H1 (cell line): ENCODE results near the gene USP30. TPM values are rescaled to one million over a fixed set of nuclear protein-coding genes. Genes with fewer than 3 reads are reported as not detected.

Experiments
- CTCF ChIA-PET: fragments of 300-600 bp; sonication (Branson Sonifier 250); formaldehyde crosslinking; loops from one replicate; lab custom pipeline; 2021; ENCODE audit not compliant: partially characterized antibody; lab: Charles Lee
- POLR2A ChIA-PET: fragments of 300-600 bp; sonication (Branson Sonifier 250); formaldehyde crosslinking; loops from one replicate; lab custom pipeline; 2021; ENCODE audit warnings: inconsistent platforms; ENCODE audit not compliant: partially characterized antibody; lab: Charles Lee
- DNase-seq, 2 experiments: peaks; one replicate each; pipeline versions ENCODE4 v3.0.0 to v3.0.0-alpha.2; 2010 to 2022; ENCODE audit warnings: low spot score in 2 of 2, low read depth in 1 of 2, mixed read lengths in 1 of 2
- FAIRE-seq: peaks from 2 replicates; lab custom pipeline; 2011; peaks lifted over from hg19 to GRCh38; lab: Jason Lieb, UNC
- H2AFZ ChIP-seq: 2 replicates; pipeline ENCODE4 v1.8.1; 2012; ENCODE audit warnings: low read length, inconsistent platforms
- H2AK5ac ChIP-seq: 2 replicates; pipeline ENCODE4 v1.6.1; 2013; ENCODE audit warnings: low read depth, low read length
- H2BK120ac ChIP-seq: replicated peaks from 2 replicates; pipeline ENCODE3; 2013; ENCODE audit warnings: low read depth, low read length, inconsistent platforms
- H2BK12ac ChIP-seq: 2 replicates; pipeline ENCODE4 v1.6.1; 2013; ENCODE audit warnings: low read depth, low read length
- H2BK15ac ChIP-seq: 2 replicates; pipeline ENCODE4 v1.6.1; 2013; ENCODE audit warnings: low read length
- H2BK20ac ChIP-seq: 2 replicates; pipeline ENCODE4 v1.6.1; 2013; ENCODE audit warnings: low read length
- H2BK5ac ChIP-seq: 2 replicates; pipeline ENCODE4 v1.6.1; 2013; ENCODE audit warnings: low read depth, low read length
- H3K14ac ChIP-seq: 2 replicates; pipeline ENCODE4 v1.6.1; 2013; ENCODE audit warnings: inconsistent platforms; ENCODE audit not compliant: insufficient read length
- H3K18ac ChIP-seq: 2 replicates; pipeline ENCODE4 v1.6.1; 2013; ENCODE audit warnings: low read length; ENCODE audit errors: extremely low read depth
- H3K23ac ChIP-seq: 2 replicates; pipeline ENCODE4 v1.6.1; 2013; ENCODE audit warnings: inconsistent platforms; ENCODE audit not compliant: insufficient read length
- H3K23me2 ChIP-seq: 2 replicates; pipeline ENCODE4 v1.6.1; 2013; ENCODE audit warnings: low read depth, low read length
- H3K27ac ChIP-seq: 2 replicates; pipeline ENCODE4 v1.6.1; 2011; ENCODE audit warnings: low read depth, low read length, inconsistent platforms
- H3K27me3 ChIP-seq, 4 experiments: replicated peaks in 1 of 4; 1 replicate in 1 of 4; 2 replicates in 3 of 4; pipeline versions ENCODE4 v1.6.1 to v1.8.1; 2011 to 2013; ENCODE audit warnings: low read length in 3 of 4, mild to moderate bottlenecking in 3 of 4, inconsistent platforms in 2 of 4, mixed read lengths in 2 of 4, moderate library complexity in 1 of 4; ENCODE audit not compliant: control insufficient read depth in 3 of 4, insufficient read depth in 3 of 4; ENCODE audit errors: extremely low read depth in 1 of 4
- H3K36me3 ChIP-seq, 4 experiments: 2 replicates each; pipeline versions ENCODE4 v1.6.1 to v1.8.1; 2011 to 2013; ENCODE audit warnings: mild to moderate bottlenecking in 4 of 4, low read length in 3 of 4, moderate library complexity in 2 of 4, control low read depth in 1 of 4, inconsistent platforms in 1 of 4; ENCODE audit not compliant: insufficient read depth in 4 of 4, control insufficient read depth in 2 of 4
- H3K4ac ChIP-seq: replicated peaks from 2 replicates; pipeline ENCODE3; 2013; ENCODE audit warnings: low read length, low read depth, mixed read lengths, inconsistent platforms; ENCODE audit not compliant: insufficient read length
- H3K4me1 ChIP-seq, 4 experiments: replicated peaks in 1 of 4; 1 replicate in 1 of 4; 2 replicates in 3 of 4; pipeline versions ENCODE4 v1.6.1 to v1.8.1; 2011 to 2013; ENCODE audit warnings: low read length in 3 of 4, inconsistent platforms in 2 of 4, mixed read lengths in 1 of 4; ENCODE audit not compliant: insufficient read depth in 4 of 4, control insufficient read depth in 3 of 4
- H3K4me2 ChIP-seq, 2 experiments: 2 replicates each; pipeline versions ENCODE4 v1.6.1 to v1.8.1; 2011 to 2013; ENCODE audit warnings: low read depth in 2 of 2, low read length in 2 of 2, control low read depth in 1 of 2, inconsistent platforms in 1 of 2, mild to moderate bottlenecking in 1 of 2; ENCODE audit not compliant: insufficient read depth in 1 of 2
- H3K4me3 ChIP-seq, 4 experiments: fragments of 200-600, 300-600 bp in 1 of 4; sonication (generic), shearing (Covaris generic), sonication (Bioruptor Twin) in 1 of 4; 2 replicates each; pipeline versions ENCODE4 v1.5.1 to v1.8.1; 2011 to 2016; ENCODE audit warnings: low read length in 4 of 4, low read depth in 3 of 4, control low read depth in 2 of 4, inconsistent platforms in 2 of 4, mild to moderate bottlenecking in 2 of 4, mixed read lengths in 1 of 4, moderate library complexity in 1 of 4; ENCODE audit not compliant: insufficient read depth in 2 of 4; ENCODE audit errors: extremely low read depth in 1 of 4
- H3K56ac ChIP-seq: replicated peaks from 2 replicates; pipeline ENCODE3; 2013; ENCODE audit warnings: low read depth, mild to moderate bottlenecking, mixed read lengths, low read length, inconsistent platforms; ENCODE audit not compliant: insufficient read length
- H3K79me1 ChIP-seq: 2 replicates; pipeline ENCODE4 v1.6.1; 2013; ENCODE audit warnings: low read depth, low read length, control low read depth
- H3K79me2 ChIP-seq, 2 experiments: 2 replicates each; pipeline versions ENCODE4 v1.6.1 to v1.8.1; 2012 to 2013; ENCODE audit warnings: low read length in 2 of 2, mild to moderate bottlenecking in 2 of 2, inconsistent platforms in 1 of 2; ENCODE audit not compliant: insufficient read depth in 2 of 2, control insufficient read depth in 1 of 2
- H3K9ac ChIP-seq, 4 experiments: replicated peaks in 1 of 4; 1 replicate in 1 of 4; 2 replicates in 3 of 4; pipeline versions ENCODE4 v1.6.1 to v1.8.1; 2011 to 2013; ENCODE audit warnings: low read depth in 3 of 4, low read length in 3 of 4, control low read depth in 2 of 4, mild to moderate bottlenecking in 2 of 4, moderate library complexity in 2 of 4, inconsistent platforms in 1 of 4; ENCODE audit errors: extremely low read depth in 1 of 4
- H3K9me3 ChIP-seq, 2 experiments: 2 replicates each; pipeline versions ENCODE4 v1.6.1 to v1.8.1; 2012 to 2013; ENCODE audit warnings: mild to moderate bottlenecking in 2 of 2, moderate library complexity in 2 of 2, control low read depth in 1 of 2, inconsistent platforms in 1 of 2, low read depth in 1 of 2, low read length in 1 of 2, mixed read lengths in 1 of 2; ENCODE audit not compliant: insufficient read depth in 2 of 2
- H4K20me1 ChIP-seq, 2 experiments: replicated peaks in 1 of 2; 2 replicates each; pipeline versions ENCODE3 to v1.8.1; 2011 to 2013; ENCODE audit warnings: inconsistent platforms in 2 of 2, low read length in 2 of 2, mild to moderate bottlenecking in 1 of 2; ENCODE audit not compliant: insufficient read depth in 2 of 2, control insufficient read depth in 1 of 2
- H4K5ac ChIP-seq: 2 replicates; pipeline ENCODE4 v1.6.1; 2013; ENCODE audit warnings: low read length, low read depth, mixed read lengths, inconsistent platforms; ENCODE audit not compliant: insufficient read length
- H4K8ac ChIP-seq: 2 replicates; pipeline ENCODE4 v1.8.0; 2013; ENCODE audit warnings: mild to moderate bottlenecking, moderate library complexity, low read length, inconsistent platforms; ENCODE audit not compliant: insufficient read depth; ENCODE audit errors: extremely low read depth
- H4K91ac ChIP-seq: replicated peaks from 2 replicates; pipeline ENCODE3; 2013; ENCODE audit warnings: low read length, mixed read lengths, inconsistent platforms; ENCODE audit not compliant: insufficient read length
- BACH1 ChIP-seq: IDR thresholded peaks from 2 replicates; pipeline ENCODE4 v1.6.1; 2012; ENCODE audit warnings: low read length, improper control_type of control experiment
- BCL11A ChIP-seq, 2 experiments: IDR thresholded peaks; one replicate each; pipeline ENCODE4 v1.6.1; 2011; ENCODE audit warnings: low read depth in 2 of 2, low read length in 2 of 2, mild to moderate bottlenecking in 2 of 2
- CREB1 ChIP-seq: IDR thresholded peaks from 2 replicates; pipeline ENCODE4 v1.6.1; 2012; ENCODE audit warnings: inconsistent platforms
- JUN ChIP-seq: IDR thresholded peaks from 2 replicates; pipeline ENCODE4 v1.6.1; 2011; ENCODE audit warnings: low read depth, mild to moderate bottlenecking, improper control_type of control experiment, low read length
- MAFK ChIP-seq: IDR thresholded peaks from 2 replicates; pipeline ENCODE4 v1.6.1; 2012; ENCODE audit warnings: low read depth, mild to moderate bottlenecking, improper control_type of control experiment, low read length
- RBBP5 ChIP-seq: IDR thresholded peaks from 2 replicates; pipeline ENCODE4 v1.7.1; 2012; ENCODE audit warnings: low read depth, mild to moderate bottlenecking, inconsistent platforms, low read length, moderate library complexity, borderline replicate concordance
- SIRT6 ChIP-seq: IDR thresholded peaks from one replicate; pipeline ENCODE4 v1.7.1; 2012; ENCODE audit warnings: low read length, inconsistent platforms
- WGBS, 2 experiments: shearing (Covaris generic) in 1 of 2; methylation state at CpG; one replicate each; pipeline versions ENCODE4 v1.1.6 to v1.1.7; 2013 to 2015; ENCODE audit warnings: low lambda C conversion rate in 2 of 2, mixed read lengths in 2 of 2, inconsistent platforms in 1 of 2, low coverage in 1 of 2, missing lambda C conversion rate in 1 of 2; ENCODE audit not compliant: insufficient replicate concordance in 2 of 2, insufficient coverage in 1 of 2, insufficient read length in 1 of 2; ENCODE audit errors: extremely low coverage in 1 of 2, missing lambda C conversion rate in 1 of 2; 5-methylcytosine and 5-hydroxymethylcytosine counted together
- polyA plus RNA-seq, 7 experiments: library from polyadenylated mRNA; depleted of rRNA in 3 of 7; stranded (reverse) in 5 of 7; unstranded in 2 of 7; fragments of >200 nt in 5 of 7; fragments of 200-250 nt in 2 of 7; gene quantifications; 1 replicate in 5 of 7; 2 replicates in 1 of 7; 4 replicates in 1 of 7; pipeline versions ENCODE4 v1.2.1 to v1.2.3, GENCODE V29; 2011 to 2013; ENCODE audit warnings: missing spikeins in 2 of 7, mixed read lengths in 2 of 7
- total RNA-seq: library from RNA; stranded (reverse); fragmentation: NEBNext Ultra II Directional; extraction: Animal tissue kit (Norgen Biotek cat#: 25700); gene quantifications from 2 replicates; pipeline ENCODE4 v1.2.1, GENCODE V29; 2021
- TF ChIP-seq, protein P1 (sequence below): IDR thresholded peaks from 2 replicates; pipeline ENCODE4 v1.6.1; 2012; ENCODE audit warnings: inconsistent platforms

Gene USP30
- total and polyA plus RNA-seq, 2 of the 8 experiments (the other 6 are each of a cell fraction or from before 2014, with no cell fraction given): 7.0 to 12.2 TPM

DNA sequence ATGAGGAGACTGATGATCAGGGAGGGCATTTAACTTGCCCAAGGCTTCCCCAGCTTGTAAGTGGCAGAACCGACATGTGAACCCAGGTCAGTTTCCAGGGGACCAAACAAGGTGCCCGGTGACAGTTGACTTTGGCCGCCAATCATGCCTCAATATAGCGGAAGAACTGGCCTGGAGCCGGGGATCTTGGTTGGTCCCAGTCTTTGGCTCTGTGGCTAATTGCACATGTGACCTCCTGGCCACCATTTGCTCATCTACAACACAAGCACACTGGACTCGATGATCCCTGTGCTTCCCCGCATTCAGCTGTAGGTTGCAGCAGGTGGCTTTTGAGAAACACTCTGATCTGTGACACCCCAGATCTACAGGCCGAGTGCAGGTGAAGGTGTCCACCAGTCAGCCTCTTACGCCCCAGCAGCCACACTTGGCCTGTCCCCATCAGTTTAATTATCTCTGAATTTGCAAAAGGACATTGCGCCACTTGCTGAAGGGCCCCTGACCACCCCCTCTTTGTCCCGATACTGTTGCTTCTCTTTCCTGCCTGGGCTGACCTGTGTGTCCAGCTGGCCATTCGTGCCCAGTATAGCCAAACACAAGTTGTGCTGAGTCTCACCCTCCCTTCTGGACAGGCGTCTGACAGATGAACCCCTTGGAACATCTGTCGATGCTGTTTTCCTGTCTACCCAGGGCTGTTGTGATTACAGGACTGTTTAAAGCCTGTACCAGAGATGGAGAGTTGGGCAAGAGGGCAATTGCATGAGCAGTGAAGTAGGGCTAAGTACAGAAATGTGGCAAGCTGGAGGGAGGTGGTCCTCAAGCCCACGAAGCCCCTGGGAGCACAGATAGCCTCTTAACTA is 78.1 kb downstream of the USP30 start:
- Histone ChIP-seq H3K56ac (no peak overlapping the region), H3K4me1 (peaks cover 0 to 3% (median 0%) of the 10 kb centered on the region in 4 experiments; a peak in 1 of 7 replicates), H3K27ac (no peak overlapping the region), H3K4me3 (no peak overlapping the region), H3K4me2 (no peak overlapping the region), H3K23ac (no peak overlapping the region), H2BK5ac (no peak overlapping the region), H4K5ac (no peak overlapping the region), H2AK5ac (no peak overlapping the region), H2BK12ac (no peak overlapping the region), H3K27me3 (no peaks in the 10 kb centered on the region), H4K91ac (no peak overlapping the region), H2BK15ac (no peak overlapping the region), H2BK20ac (0 out of 2 replicates have a peak overlapping the region, but pooled peaks have one; percentile 48), H2BK120ac (no peak overlapping the region), H3K79me2 (no peaks in the 10 kb centered on the region), H3K23me2 (no peaks in the 10 kb centered on the region), H3K79me1 (no peaks in the 10 kb centered on the region), H3K18ac (no peak overlapping the region), H2AFZ (no peak overlapping the region), H4K20me1 (no peaks in the 10 kb centered on the region), H4K8ac (no peak overlapping the region), H3K36me3 (no peaks in the 10 kb centered on the region), H3K9me3 (no peaks in the 10 kb centered on the region), H3K4ac (no peak overlapping the region), H3K14ac (no peak overlapping the region), H3K9ac (no peak overlapping the region)
- POLR2A ChIA-PET: interaction anchor here (1.8 kb wide), 1 partner anchor 16 kb away, joined by 4 read pairs; no protein-coding TSS in a partner anchor
- CTCF ChIA-PET: interaction anchor here (0.6 to 1.8 kb wide), 4 partner anchors 15 to 437 kb away, joined by 3 to 10 read pairs (median 3); partner anchors contain the start of gene ACACB
- FAIRE-seq (no peak), DNase-seq (no peak)
- 83% methylated on average over 15 of the region's 15 CpGs; no CpG with 5 or more reads in 1 of the 2 experiments for WGBS, 2 experiments
- TF ChIP-seq BACH1: no peak
- TF ChIP-seq MAFK: no peak
- TF ChIP-seq SIRT6: no peak
- TF ChIP-seq BCL11A (IDR thresholded peaks at IDR 0.05; ENCODE audit: low read depth in 2 of 2, low read length in 2 of 2): no peak
- TF ChIP-seq JUN: no peak
- TF ChIP-seq RBBP5: no peak
- TF ChIP-seq, protein P1, sequence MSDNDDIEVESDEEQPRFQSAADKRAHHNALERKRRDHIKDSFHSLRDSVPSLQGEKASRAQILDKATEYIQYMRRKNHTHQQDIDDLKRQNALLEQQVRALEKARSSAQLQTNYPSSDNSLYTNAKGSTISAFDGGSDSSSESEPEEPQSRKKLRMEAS: no peak
- TF ChIP-seq CREB1: no peak
